H9 (cell line): ENCODE data around the gene DOCK7. TPM values are rescaled to one million over a fixed set of nuclear protein-coding genes. Genes with fewer than 3 reads are reported as not detected.

Source experiments
- DNase-seq: peaks from one replicate; pipeline ENCODE4 v3.0.0-alpha.2; 2017
- H2AFZ ChIP-seq: one replicate; pipeline ENCODE4 v1.6.1; 2013; ENCODE audit warnings: mild to moderate bottlenecking, low read length, control low read depth, moderate library complexity
- H2AK5ac ChIP-seq: 2 replicates; pipeline ENCODE4 v1.6.1; 2013; ENCODE audit warnings: low read length, control low read depth, mixed read lengths; ENCODE audit not compliant: insufficient read length
- H2BK120ac ChIP-seq: one replicate; pipeline ENCODE4 v1.6.1; 2013; ENCODE audit warnings: low read depth, mild to moderate bottlenecking, low read length, control low read depth, inconsistent platforms; ENCODE audit not compliant: poor library complexity, severe bottlenecking
- H2BK12ac ChIP-seq: 2 replicates; pipeline ENCODE4 v1.6.1; 2013; ENCODE audit warnings: low read length, control low read depth, mixed read lengths, low read depth; ENCODE audit not compliant: insufficient read length
- H2BK15ac ChIP-seq: 2 replicates; pipeline ENCODE4 v1.6.1; 2013; ENCODE audit warnings: low read depth, low read length, control low read depth
- H2BK20ac ChIP-seq: one replicate; pipeline ENCODE4 v1.6.1; 2013; ENCODE audit warnings: low read depth, mild to moderate bottlenecking, low read length, control low read depth, inconsistent platforms; ENCODE audit not compliant: poor library complexity, severe bottlenecking
- H2BK5ac ChIP-seq: 2 replicates; pipeline ENCODE4 v1.6.1; 2013; ENCODE audit warnings: low read length, control low read depth, mixed read lengths; ENCODE audit not compliant: insufficient read length
- H3K14ac ChIP-seq: 2 replicates; pipeline ENCODE4 v1.6.1; 2013; ENCODE audit warnings: low read length, control low read depth; ENCODE audit not compliant: insufficient read depth
- H3K18ac ChIP-seq: 2 replicates; pipeline ENCODE4 v1.6.1; 2013; ENCODE audit warnings: low read depth, mild to moderate bottlenecking, mixed read lengths, low read length, control low read depth; ENCODE audit not compliant: insufficient read length
- H3K23ac ChIP-seq: 2 replicates; pipeline ENCODE4 v1.6.1; 2013; ENCODE audit warnings: low read length, control low read depth, mixed read lengths, low read depth; ENCODE audit not compliant: insufficient read length
- H3K23me2 ChIP-seq: 2 replicates; pipeline ENCODE4 v1.6.1; 2013; ENCODE audit warnings: low read depth, mild to moderate bottlenecking, mixed read lengths, low read length, control low read depth; ENCODE audit not compliant: insufficient read length, poor library complexity, severe bottlenecking
- H3K27ac ChIP-seq: 2 replicates; pipeline ENCODE4 v1.5.1; 2013; ENCODE audit warnings: low read length, control low read depth, mixed read lengths, low read depth; ENCODE audit not compliant: insufficient read length
- H3K27me3 ChIP-seq: 2 replicates; pipeline ENCODE4 v1.6.1; 2013; ENCODE audit warnings: low read length, control low read depth, inconsistent platforms; ENCODE audit not compliant: insufficient read depth
- H3K4ac ChIP-seq: 2 replicates; pipeline ENCODE4 v1.6.1; 2013; ENCODE audit warnings: low read depth, mild to moderate bottlenecking, control low read depth, inconsistent platforms, low read length, moderate library complexity
- H3K4me1 ChIP-seq: 2 replicates; pipeline ENCODE4 v1.6.1; 2013; ENCODE audit warnings: low read length, control low read depth, inconsistent platforms; ENCODE audit not compliant: insufficient read depth
- H3K4me2 ChIP-seq: 2 replicates; pipeline ENCODE4 v1.6.1; 2013; ENCODE audit warnings: low read length, control low read depth, mixed read lengths; ENCODE audit not compliant: insufficient read length, insufficient read depth
- H3K56ac ChIP-seq: 2 replicates; pipeline ENCODE4 v1.6.1; 2013; ENCODE audit warnings: low read depth, mild to moderate bottlenecking, mixed read lengths, low read length, control low read depth; ENCODE audit not compliant: insufficient read length
- H3K79me1 ChIP-seq: 2 replicates; pipeline ENCODE4 v1.6.1; 2013; ENCODE audit warnings: low read depth, mild to moderate bottlenecking, moderate library complexity, low read length, control low read depth, inconsistent platforms; ENCODE audit not compliant: insufficient read depth, poor library complexity, severe bottlenecking
- H3K79me2 ChIP-seq: 2 replicates; pipeline ENCODE4 v1.6.1; 2013; ENCODE audit warnings: low read length, control low read depth, inconsistent platforms; ENCODE audit not compliant: insufficient read depth
- H3K9ac ChIP-seq: 2 replicates; pipeline ENCODE4 v1.6.1; 2013; ENCODE audit warnings: low read length, control low read depth, mixed read lengths; ENCODE audit not compliant: insufficient read length; ENCODE audit errors: extremely low read depth
- H3K9me3 ChIP-seq: one replicate; pipeline ENCODE4 v1.6.1; 2013; ENCODE audit warnings: low read depth, low read length, inconsistent platforms; ENCODE audit not compliant: control insufficient read depth
- H3T11ph ChIP-seq: one replicate; pipeline ENCODE4 v1.6.1; 2013; ENCODE audit warnings: mild to moderate bottlenecking, low read length, control low read depth, inconsistent platforms
- H4K20me1 ChIP-seq: one replicate; pipeline ENCODE4 v1.6.1; 2013; ENCODE audit not compliant: control insufficient read depth, insufficient read length, insufficient read depth
- H4K5ac ChIP-seq: 2 replicates; pipeline ENCODE4 v1.6.1; 2013; ENCODE audit warnings: low read depth, mild to moderate bottlenecking, mixed read lengths, low read length, control low read depth; ENCODE audit not compliant: insufficient read length
- H4K8ac ChIP-seq: replicated peaks from 2 replicates; pipeline ENCODE4 v1.6.1; 2013; ENCODE audit warnings: low read length, control low read depth, mixed read lengths, low read depth; ENCODE audit not compliant: insufficient read length
- H4K91ac ChIP-seq: 2 replicates; pipeline ENCODE4 v1.6.1; 2013; ENCODE audit warnings: low read depth, mild to moderate bottlenecking, moderate library complexity, mixed read lengths, low read length, control low read depth; ENCODE audit not compliant: insufficient read length
- H3K27ac Mint-ChIP-seq, 3 experiments: 2 replicates in 2 of 3; 3 replicates in 1 of 3; pipeline ENCODE4 v1.8.0; 2020 to 2021; ENCODE audit warnings: mixed read lengths in 3 of 3, mild to moderate bottlenecking in 1 of 3, moderate library complexity in 1 of 3
- H3K27me3 Mint-ChIP-seq: 2 replicates; pipeline ENCODE4 v1.8.0; 2021; ENCODE audit warnings: low read depth, mild to moderate bottlenecking, moderate library complexity, mixed read lengths
- H3K36me3 Mint-ChIP-seq, 3 experiments: 2 replicates in 2 of 3; 3 replicates in 1 of 3; pipeline ENCODE4 v1.8.0; 2020 to 2021; ENCODE audit warnings: low read depth in 3 of 3, mixed read lengths in 3 of 3; ENCODE audit not compliant: insufficient read depth in 1 of 3
- H3K4me1 Mint-ChIP-seq, 2 experiments: 2 replicates each; pipeline ENCODE4 v1.8.0; 2020; ENCODE audit warnings: mixed read lengths in 2 of 2
- H3K4me3 Mint-ChIP-seq, 2 experiments: 2 replicates in 1 of 2; 3 replicates in 1 of 2; pipeline ENCODE4 v1.8.0; 2020 to 2021; ENCODE audit warnings: mild to moderate bottlenecking in 2 of 2, mixed read lengths in 2 of 2, moderate library complexity in 1 of 2
- H3K9me3 Mint-ChIP-seq, 2 experiments: 2 replicates in 1 of 2; 3 replicates in 1 of 2; pipeline ENCODE4 v1.8.0; 2020; ENCODE audit warnings: mild to moderate bottlenecking in 2 of 2, mixed read lengths in 2 of 2, moderate library complexity in 1 of 2
- CTCF ChIP-seq: fragments of 200-600 bp; sonication (generic); conservative IDR thresholded peaks from 3 replicates; pipeline ENCODE4 v1.8.0; 2021; ENCODE audit warnings: antibody characterized with exemption, mild to moderate bottlenecking
- WGBS: extraction: QIAGEN DNeasy Blood & Tissue Kit; methylation state at CpG from one replicate; pipeline ENCODE4 v1.1.7; 2013; ENCODE audit warnings: missing lambda C conversion rate, low lambda C conversion rate, mixed read lengths; ENCODE audit not compliant: insufficient read length; ENCODE audit errors: extremely low coverage; 5-methylcytosine and 5-hydroxymethylcytosine counted together
- total RNA-seq: library from RNA; stranded (reverse); gene quantifications from 2 replicates; pipeline ENCODE4 v1.2.1, GENCODE V29; 2021

The DOCK7 gene
- total RNA-seq, 1 experiment from 2014 or later: 36.8 TPM

GRCh38 chr1:62724430-62724829 lies 36.2 kb upstream of the DOCK7 start:
- Histone ChIP-seq H3K79me2 (no peaks in the 10 kb centered on the region), H2BK120ac (no peak overlapping the region), H3K14ac (no peak overlapping the region), H4K8ac (no peak overlapping the region), H3K27me3 (no peaks in the 10 kb centered on the region), H2BK20ac (no peak overlapping the region), H4K91ac (no peak overlapping the region), H3K56ac (no peak overlapping the region), H2AFZ (no peak overlapping the region), H3K4me1 (no peaks in the 10 kb centered on the region; the same call in 1 of the 2 replicates), H2BK5ac (no peak overlapping the region), H3K9ac (no peak overlapping the region), H3K4me2 (no peak overlapping the region), H3K79me1 (no peaks in the 10 kb centered on the region), H3K27ac (no peak overlapping the region), H3K4ac (no peak overlapping the region), H3K23ac (no peak overlapping the region), H2BK15ac (no peak overlapping the region), H4K5ac (no peak overlapping the region), H3K18ac (no peak overlapping the region), H3K23me2 (no peaks in the 10 kb centered on the region), H3T11ph (no peak overlapping the region), H2BK12ac (no peak overlapping the region), H3K9me3 (no peaks in the 10 kb centered on the region), H4K20me1 (no peaks in the 10 kb centered on the region), H2AK5ac (no peak overlapping the region)
- WGBS: no CpG with 5 or more reads among the region's 3 CpGs
- Mint-ChIP-seq H3K4me1 (peaks cover 32% of the 10 kb centered on the region in 2 experiments), H3K27me3 (no peaks in the 10 kb centered on the region), H3K9me3 (no peaks in the 10 kb centered on the region), H3K4me3 (no peak overlapping the region), H3K27ac (no peak overlapping the region), H3K36me3 (no peaks in the 10 kb centered on the region)
- no peak for TF ChIP-seq CTCF
- no peak for DNase-seq
